GM12878 (cell line): ENCODE data around the gene SLC6A7. TPM values are rescaled to one million over a fixed set of nuclear protein-coding genes. Genes with fewer than 3 reads are reported as not detected.

Experiments
- ATAC-seq: fragments of 200-7000 bp; cut with Tn5 transposase; 3 replicates; pipeline ENCODE4 v1.9.1; 2020; ENCODE audit warnings: mild to moderate bottlenecking, moderate library complexity
- BruUV-seq: library from RNA; stranded (reverse); fragments of 400-500 nt; replicated peaks from 2 replicates; lab custom pipeline; 2021; lab: Mats Ljungman, UMichigan
- CTCF ChIA-PET: fragments of 300-600 bp; sonication (Branson Sonifier 250); formaldehyde crosslinking; extraction: SDS; loops from one replicate; lab custom pipeline; 2021; ENCODE audit warnings: inconsistent platforms; lab: Yijun Ruan, JAX
- POLR2A ChIA-PET: fragments of 350-600 bp; formaldehyde crosslinking; extraction: SDS; loops from one replicate; lab custom pipeline; 2021; ENCODE audit warnings: inconsistent platforms; lab: Charles Lee
- RAD21 ChIA-PET: fragments of 300-600 bp; sonication (Branson Sonifier 250); formaldehyde crosslinking; loops from one replicate; lab custom pipeline; 2023; ENCODE audit warnings: antibody characterized with exemption; ENCODE audit not compliant: unreplicated experiment; lab: Charles Lee
- SMC1A ChIA-PET: fragments of 300-600 bp; sonication (Branson Sonifier 250); formaldehyde crosslinking; loops from one replicate; lab custom pipeline; 2023; ENCODE audit not compliant: unreplicated experiment, uncharacterized antibody; lab: Charles Lee
- DNase-seq: peaks from one replicate; pipeline ENCODE4 v3.0.0-alpha.2; 2011; ENCODE audit warnings: low read depth, low spot score
- FAIRE-seq: peaks from 3 replicates; lab custom pipeline; 2011; peaks lifted over from hg19 to GRCh38; lab: Jason Lieb, UNC
- H2AFZ ChIP-seq: 2 replicates; pipeline ENCODE4 v1.6.0; 2011; ENCODE audit warnings: low read depth, low read length, control low read depth; ENCODE audit not compliant: control insufficient read depth
- H3K27ac ChIP-seq: 2 replicates; pipeline ENCODE4 v1.5.1; 2011; ENCODE audit warnings: control low read depth; ENCODE audit not compliant: control insufficient read depth, insufficient read depth
- H3K27me3 ChIP-seq, 2 experiments: replicated peaks in 1 of 2; 2 replicates each; pipeline versions ENCODE4 v1.6.0 to v1.6.1; 2011; ENCODE audit warnings: low read length in 1 of 2; ENCODE audit not compliant: control insufficient read depth in 2 of 2, insufficient read depth in 2 of 2
- H3K36me3 ChIP-seq, 2 experiments: 2 replicates each; pipeline ENCODE4 v1.5.1; 2011; ENCODE audit warnings: low read length in 1 of 2; ENCODE audit not compliant: control insufficient read depth in 2 of 2, insufficient read depth in 2 of 2
- H3K4me1 ChIP-seq: 2 replicates; pipeline ENCODE4 v1.6.1; 2011; ENCODE audit warnings: mild to moderate bottlenecking, low read length, moderate library complexity, mixed read lengths; ENCODE audit not compliant: control insufficient read depth, insufficient read depth
- H3K4me2 ChIP-seq: 2 replicates; pipeline ENCODE4 v1.6.0; 2011; ENCODE audit warnings: control low read depth; ENCODE audit not compliant: control insufficient read depth, insufficient read depth
- H3K4me3 ChIP-seq: fragments of 200-600 bp; sonication (generic); 2 replicates; pipeline ENCODE4 v1.5.1; 2016
- H3K79me2 ChIP-seq: 2 replicates; pipeline ENCODE4 v1.6.0; 2011; ENCODE audit warnings: low read length; ENCODE audit not compliant: control insufficient read depth, insufficient read depth
- H3K9ac ChIP-seq: 2 replicates; pipeline ENCODE4 v1.8.0; 2011; ENCODE audit warnings: low read length, control low read depth, mixed read lengths; ENCODE audit not compliant: control insufficient read depth, insufficient read depth
- H3K9me3 ChIP-seq: replicated peaks from 3 replicates; pipeline ENCODE4 v1.5.1; 2011; ENCODE audit warnings: mild to moderate bottlenecking, low read length; ENCODE audit not compliant: control insufficient read depth, insufficient read depth
- H4K20me1 ChIP-seq: 2 replicates; pipeline ENCODE4 v1.6.0; 2011; ENCODE audit not compliant: control insufficient read depth, insufficient read depth
- BMI1 ChIP-seq: fragments of 450-650 bp; IDR thresholded peaks from 2 replicates; pipeline ENCODE4 v1.6.1; 2016; ENCODE audit warnings: mild to moderate bottlenecking, moderate library complexity, borderline replicate concordance
- DPF2 ChIP-seq: fragments of 450-650 bp; IDR thresholded peaks from 2 replicates; pipeline ENCODE4 v1.6.1; 2017; ENCODE audit warnings: mild to moderate bottlenecking
- EZH2 ChIP-seq: IDR thresholded peaks from 2 replicates; pipeline ENCODE4 v1.6.1; 2012; ENCODE audit warnings: low read depth, mild to moderate bottlenecking, control low read depth, inconsistent platforms, low read length, borderline replicate concordance; ENCODE audit not compliant: control insufficient read depth
- HDAC2 ChIP-seq: fragments of 200-600 bp; sonication (generic); IDR thresholded peaks from 2 replicates; pipeline ENCODE4 v1.6.1; 2017
- HDGF ChIP-seq: fragments of 450-650 bp; IDR thresholded peaks from 2 replicates; pipeline ENCODE4 v1.6.1; 2016; ENCODE audit warnings: antibody characterized with exemption
- KAT2A ChIP-seq: conservative IDR thresholded peaks from 2 replicates; pipeline ENCODE4 v1.6.1; 2011; ENCODE audit warnings: low read depth, low read length; ENCODE audit not compliant: control insufficient read depth
- MEF2B ChIP-seq: fragments of 450-650 bp; IDR thresholded peaks from 2 replicates; pipeline ENCODE4 v1.6.1; 2018; ENCODE audit warnings: mild to moderate bottlenecking, moderate library complexity; ENCODE audit not compliant: partially characterized antibody, poor library complexity, severe bottlenecking
- TBL1XR1 ChIP-seq: IDR thresholded peaks from 2 replicates; pipeline ENCODE4 v1.6.1; 2012; ENCODE audit warnings: low read depth, low read length, improper control_type of control experiment
- ZNF274 ChIP-seq: IDR thresholded peaks from one replicate; pipeline ENCODE4 v1.8.0; 2011; ENCODE audit not compliant: insufficient read length, insufficient read depth
- WGBS: methylation state at CpG from one replicate; pipeline ENCODE4 v1.1.6; 2016; ENCODE audit warnings: low lambda C conversion rate; ENCODE audit not compliant: insufficient replicate concordance, insufficient coverage; ENCODE audit errors: missing lambda C conversion rate; 5-methylcytosine and 5-hydroxymethylcytosine counted together
- in situ Hi-C: fragments of 300-500 bp; cut with MboI; formaldehyde crosslinking; loops from 9 replicates; pipeline ENCODE4 v1.14.3; 2018; ENCODE audit warnings: mixed read lengths
- intact Hi-C: fragments of 100-400 bp; cut with micrococcal nuclease; formaldehyde crosslinking; loops from one replicate; pipeline ENCODE4 v1.14.2; 2022; ENCODE audit not compliant: unreplicated experiment
- polyA plus RNA-seq, 11 experiments: library from polyadenylated mRNA; depleted of rRNA in 4 of 11; unstranded in 6 of 11; stranded (reverse) in 5 of 11; fragments of >200 nt; fragmentation: Nextera tagmentation in 4 of 11; fragmentation: Illumina TruSeq in 1 of 11; extraction: Ambion mirVana in 4 of 11; extraction: Trizol in 1 of 11; gene quantifications; 1 replicate in 1 of 11; 2 replicates in 10 of 11; pipeline versions ENCODE4 v1.2.1 to v1.2.3, GENCODE V29; 2011 to 2016; ENCODE audit warnings: inconsistent platforms in 2 of 11, missing spikeins in 2 of 11, low read depth in 1 of 11
- total RNA-seq, 4 experiments: library from RNA; depleted of rRNA in 3 of 4; stranded (reverse); fragments of >200 nt in 3 of 4; fragmentation: Illumina TruSeq in 1 of 4; extraction: Trizol in 1 of 4; gene quantifications; 2 replicates each; pipeline versions ENCODE4 v1.2.1 to v1.2.3, GENCODE V29; 2013 to 2021
- TF ChIP-seq, protein P1 (sequence below): IDR thresholded peaks from 2 replicates; pipeline ENCODE4 v1.6.1; 2012; ENCODE audit warnings: low read depth, low read length, improper control_type of control experiment
- TF ChIP-seq, protein P2 (sequence below): fragments of 450-650 bp; IDR thresholded peaks from 2 replicates; pipeline ENCODE4 v1.6.1; 2014; ENCODE audit warnings: mild to moderate bottlenecking
- TF ChIP-seq, protein P3 (sequence below), 3 experiments: IDR thresholded peaks in 2 of 3; conservative IDR thresholded peaks in 1 of 3; 2 replicates each; pipeline ENCODE4 v1.5.1; 2011; ENCODE audit warnings: low read depth in 3 of 3, low read length in 3 of 3, mild to moderate bottlenecking in 3 of 3, control low read depth in 2 of 3, moderate library complexity in 2 of 3, inconsistent platforms in 1 of 3, mixed read lengths in 1 of 3; ENCODE audit not compliant: control insufficient read depth in 2 of 3, insufficient read depth in 1 of 3; ENCODE audit errors: extremely low read depth in 1 of 3
- TF ChIP-seq, protein P4 (sequence below): IDR thresholded peaks from 2 replicates; pipeline ENCODE4 v1.6.1; 2012; ENCODE audit warnings: mild to moderate bottlenecking, low read depth, low read length

SLC6A7 gene
- total and polyA plus RNA-seq, 10 of the 15 experiments (the other 5 are each of a cell fraction or from before 2014, with no cell fraction given): 0.01 to 0.15 (median 0.06) TPM; not detected in 7

DNA sequence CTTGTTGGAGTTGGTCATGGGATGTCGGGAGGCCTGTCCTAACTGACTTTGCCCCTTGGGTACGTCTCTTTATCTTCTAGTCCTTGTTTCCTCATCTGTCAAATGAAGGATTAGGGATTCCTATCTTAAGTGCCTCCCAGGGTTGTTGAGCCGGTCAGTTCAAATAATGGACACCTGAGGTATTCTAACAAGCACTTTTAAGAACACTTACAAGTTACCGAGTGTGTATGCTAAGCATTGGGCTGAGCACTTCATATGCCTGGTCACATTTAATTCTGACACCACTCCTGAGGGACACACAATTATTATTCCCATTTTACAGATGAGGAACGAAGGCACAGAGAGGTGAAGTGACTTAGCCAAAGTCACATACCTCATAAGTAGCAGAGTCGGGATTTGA, 62.6 kb downstream of the SLC6A7 start:
- peaks cover 2% of the 10 kb centered on the region in 2 experiments for H3K27me3 ChIP-seq
- WGBS: 35% methylated on average over 6 of the region's 6 CpGs
- H3K79me2 ChIP-seq: no peaks in the 10 kb centered on the region
- ChIA-PET POLR2A (no interaction called here), CTCF (no interaction called here), SMC1A (no interaction called here), RAD21 (no interaction called here)
- no peak overlapping the region for H3K4me2 ChIP-seq
- intact Hi-C loops (no loop called here), in situ Hi-C loops (no loop called here)
- H3K36me3 ChIP-seq: no peaks in the 10 kb centered on the region
- BruUV-seq: no TSS peak
- no peak overlapping the region for H3K9ac ChIP-seq
- H4K20me1 ChIP-seq: no peaks in the 10 kb centered on the region
- H3K4me3 ChIP-seq: no peak overlapping the region
- no peaks in the 10 kb centered on the region for H3K4me1 ChIP-seq
- ATAC-seq: no peak
- H2AFZ ChIP-seq: no peak overlapping the region
- H3K27ac ChIP-seq: no peak overlapping the region
- DNase-seq: no peak
- H3K9me3 ChIP-seq: no peaks in the 10 kb centered on the region; the same call in 2 of the 3 replicates
- TF ChIP-seq HDAC2 (no peak), ZNF274 (no peak), KAT2A (no peak), EZH2 (no peak), BMI1 (no peak), HDGF (no peak), TBL1XR1 (no peak), MEF2B (no peak), DPF2 (no peak)
- TF ChIP-seq, protein P1, sequence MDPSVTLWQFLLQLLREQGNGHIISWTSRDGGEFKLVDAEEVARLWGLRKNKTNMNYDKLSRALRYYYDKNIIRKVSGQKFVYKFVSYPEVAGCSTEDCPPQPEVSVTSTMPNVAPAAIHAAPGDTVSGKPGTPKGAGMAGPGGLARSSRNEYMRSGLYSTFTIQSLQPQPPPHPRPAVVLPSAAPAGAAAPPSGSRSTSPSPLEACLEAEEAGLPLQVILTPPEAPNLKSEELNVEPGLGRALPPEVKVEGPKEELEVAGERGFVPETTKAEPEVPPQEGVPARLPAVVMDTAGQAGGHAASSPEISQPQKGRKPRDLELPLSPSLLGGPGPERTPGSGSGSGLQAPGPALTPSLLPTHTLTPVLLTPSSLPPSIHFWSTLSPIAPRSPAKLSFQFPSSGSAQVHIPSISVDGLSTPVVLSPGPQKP: no peak
- TF ChIP-seq, protein P2, sequence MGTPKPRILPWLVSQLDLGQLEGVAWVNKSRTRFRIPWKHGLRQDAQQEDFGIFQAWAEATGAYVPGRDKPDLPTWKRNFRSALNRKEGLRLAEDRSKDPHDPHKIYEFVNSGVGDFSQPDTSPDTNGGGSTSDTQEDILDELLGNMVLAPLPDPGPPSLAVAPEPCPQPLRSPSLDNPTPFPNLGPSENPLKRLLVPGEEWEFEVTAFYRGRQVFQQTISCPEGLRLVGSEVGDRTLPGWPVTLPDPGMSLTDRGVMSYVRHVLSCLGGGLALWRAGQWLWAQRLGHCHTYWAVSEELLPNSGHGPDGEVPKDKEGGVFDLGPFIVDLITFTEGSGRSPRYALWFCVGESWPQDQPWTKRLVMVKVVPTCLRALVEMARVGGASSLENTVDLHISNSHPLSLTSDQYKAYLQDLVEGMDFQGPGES: no peak
- TF ChIP-seq, protein P3, sequence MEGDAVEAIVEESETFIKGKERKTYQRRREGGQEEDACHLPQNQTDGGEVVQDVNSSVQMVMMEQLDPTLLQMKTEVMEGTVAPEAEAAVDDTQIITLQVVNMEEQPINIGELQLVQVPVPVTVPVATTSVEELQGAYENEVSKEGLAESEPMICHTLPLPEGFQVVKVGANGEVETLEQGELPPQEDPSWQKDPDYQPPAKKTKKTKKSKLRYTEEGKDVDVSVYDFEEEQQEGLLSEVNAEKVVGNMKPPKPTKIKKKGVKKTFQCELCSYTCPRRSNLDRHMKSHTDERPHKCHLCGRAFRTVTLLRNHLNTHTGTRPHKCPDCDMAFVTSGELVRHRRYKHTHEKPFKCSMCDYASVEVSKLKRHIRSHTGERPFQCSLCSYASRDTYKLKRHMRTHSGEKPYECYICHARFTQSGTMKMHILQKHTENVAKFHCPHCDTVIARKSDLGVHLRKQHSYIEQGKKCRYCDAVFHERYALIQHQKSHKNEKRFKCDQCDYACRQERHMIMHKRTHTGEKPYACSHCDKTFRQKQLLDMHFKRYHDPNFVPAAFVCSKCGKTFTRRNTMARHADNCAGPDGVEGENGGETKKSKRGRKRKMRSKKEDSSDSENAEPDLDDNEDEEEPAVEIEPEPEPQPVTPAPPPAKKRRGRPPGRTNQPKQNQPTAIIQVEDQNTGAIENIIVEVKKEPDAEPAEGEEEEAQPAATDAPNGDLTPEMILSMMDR (IDR thresholded peaks at IDR 0.05 in 2 of 3, conservative IDR thresholded peaks at IDR 0.05 in 1 of 3; ENCODE audit: control insufficient read depth in 2 of 3, extremely low read depth in 1 of 3, insufficient read depth in 1 of 3, low read depth in 3 of 3, low read length in 3 of 3): no peak
- TF ChIP-seq, protein P4, sequence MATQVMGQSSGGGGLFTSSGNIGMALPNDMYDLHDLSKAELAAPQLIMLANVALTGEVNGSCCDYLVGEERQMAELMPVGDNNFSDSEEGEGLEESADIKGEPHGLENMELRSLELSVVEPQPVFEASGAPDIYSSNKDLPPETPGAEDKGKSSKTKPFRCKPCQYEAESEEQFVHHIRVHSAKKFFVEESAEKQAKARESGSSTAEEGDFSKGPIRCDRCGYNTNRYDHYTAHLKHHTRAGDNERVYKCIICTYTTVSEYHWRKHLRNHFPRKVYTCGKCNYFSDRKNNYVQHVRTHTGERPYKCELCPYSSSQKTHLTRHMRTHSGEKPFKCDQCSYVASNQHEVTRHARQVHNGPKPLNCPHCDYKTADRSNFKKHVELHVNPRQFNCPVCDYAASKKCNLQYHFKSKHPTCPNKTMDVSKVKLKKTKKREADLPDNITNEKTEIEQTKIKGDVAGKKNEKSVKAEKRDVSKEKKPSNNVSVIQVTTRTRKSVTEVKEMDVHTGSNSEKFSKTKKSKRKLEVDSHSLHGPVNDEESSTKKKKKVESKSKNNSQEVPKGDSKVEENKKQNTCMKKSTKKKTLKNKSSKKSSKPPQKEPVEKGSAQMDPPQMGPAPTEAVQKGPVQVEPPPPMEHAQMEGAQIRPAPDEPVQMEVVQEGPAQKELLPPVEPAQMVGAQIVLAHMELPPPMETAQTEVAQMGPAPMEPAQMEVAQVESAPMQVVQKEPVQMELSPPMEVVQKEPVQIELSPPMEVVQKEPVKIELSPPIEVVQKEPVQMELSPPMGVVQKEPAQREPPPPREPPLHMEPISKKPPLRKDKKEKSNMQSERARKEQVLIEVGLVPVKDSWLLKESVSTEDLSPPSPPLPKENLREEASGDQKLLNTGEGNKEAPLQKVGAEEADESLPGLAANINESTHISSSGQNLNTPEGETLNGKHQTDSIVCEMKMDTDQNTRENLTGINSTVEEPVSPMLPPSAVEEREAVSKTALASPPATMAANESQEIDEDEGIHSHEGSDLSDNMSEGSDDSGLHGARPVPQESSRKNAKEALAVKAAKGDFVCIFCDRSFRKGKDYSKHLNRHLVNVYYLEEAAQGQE: no peak
- no peak for FAIRE-seq
